ENCODE data around the gene SAXO2. TPM values are rescaled to one million over a fixed set of nuclear protein-coding genes. Genes with fewer than 3 reads are reported as not detected.
"Not testable (repeated sequence)": the region's sequence is repeated elsewhere in the genome, so short reads cannot be mapped to it uniquely, and the experiment has no call there.

SAXO2 gene
- total RNA-seq, 1 donor from 2014 or later = 2.0 TPM

DNA sequence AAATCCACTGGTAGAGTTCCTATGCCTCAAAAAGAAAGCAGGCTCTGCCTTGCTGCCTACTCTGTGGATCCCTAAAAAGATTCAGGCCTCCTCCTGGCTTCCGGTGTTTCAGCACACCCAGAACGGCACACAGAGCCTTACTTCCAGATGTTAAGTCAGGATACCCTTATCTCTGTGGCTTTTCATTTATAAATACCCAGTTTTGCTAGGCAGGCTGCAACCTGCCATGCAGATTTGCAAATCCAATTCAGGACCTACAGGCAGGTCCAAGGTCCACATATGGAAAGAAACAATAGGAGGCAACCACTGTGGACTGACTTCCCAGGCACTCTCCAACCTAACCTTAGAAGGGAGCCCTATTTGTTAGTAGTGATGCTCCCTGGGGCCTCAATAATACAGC lies 30.8 kb upstream of the SAXO2 start:
- H3K27me3 Mint-ChIP-seq (ENCODE audit: unreplicated experiment) = no peaks in the 10 kb centered on the region
- no peaks in the 10 kb centered on the region for H3K9me3 Mint-ChIP-seq (ENCODE audit: unreplicated experiment)
- TF ChIP-seq, protein P1, sequence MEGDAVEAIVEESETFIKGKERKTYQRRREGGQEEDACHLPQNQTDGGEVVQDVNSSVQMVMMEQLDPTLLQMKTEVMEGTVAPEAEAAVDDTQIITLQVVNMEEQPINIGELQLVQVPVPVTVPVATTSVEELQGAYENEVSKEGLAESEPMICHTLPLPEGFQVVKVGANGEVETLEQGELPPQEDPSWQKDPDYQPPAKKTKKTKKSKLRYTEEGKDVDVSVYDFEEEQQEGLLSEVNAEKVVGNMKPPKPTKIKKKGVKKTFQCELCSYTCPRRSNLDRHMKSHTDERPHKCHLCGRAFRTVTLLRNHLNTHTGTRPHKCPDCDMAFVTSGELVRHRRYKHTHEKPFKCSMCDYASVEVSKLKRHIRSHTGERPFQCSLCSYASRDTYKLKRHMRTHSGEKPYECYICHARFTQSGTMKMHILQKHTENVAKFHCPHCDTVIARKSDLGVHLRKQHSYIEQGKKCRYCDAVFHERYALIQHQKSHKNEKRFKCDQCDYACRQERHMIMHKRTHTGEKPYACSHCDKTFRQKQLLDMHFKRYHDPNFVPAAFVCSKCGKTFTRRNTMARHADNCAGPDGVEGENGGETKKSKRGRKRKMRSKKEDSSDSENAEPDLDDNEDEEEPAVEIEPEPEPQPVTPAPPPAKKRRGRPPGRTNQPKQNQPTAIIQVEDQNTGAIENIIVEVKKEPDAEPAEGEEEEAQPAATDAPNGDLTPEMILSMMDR (IDR thresholded peaks at IDR 0.05; ENCODE audit: unreplicated experiment) = no peak
- H3K36me3 Mint-ChIP-seq (ENCODE audit: low read depth, unreplicated experiment) = peaks cover under 1% of the 10 kb centered on the region
- no peaks in the 10 kb centered on the region for H3K4me1 Mint-ChIP-seq (ENCODE audit: unreplicated experiment)
- DNase-seq (ENCODE audit: low spot score) = no peak
- no peak overlapping the region for H3K27ac Mint-ChIP-seq (ENCODE audit: unreplicated experiment)
- no peak overlapping the region for H3K4me3 Mint-ChIP-seq (ENCODE audit: unreplicated experiment)

DNA sequence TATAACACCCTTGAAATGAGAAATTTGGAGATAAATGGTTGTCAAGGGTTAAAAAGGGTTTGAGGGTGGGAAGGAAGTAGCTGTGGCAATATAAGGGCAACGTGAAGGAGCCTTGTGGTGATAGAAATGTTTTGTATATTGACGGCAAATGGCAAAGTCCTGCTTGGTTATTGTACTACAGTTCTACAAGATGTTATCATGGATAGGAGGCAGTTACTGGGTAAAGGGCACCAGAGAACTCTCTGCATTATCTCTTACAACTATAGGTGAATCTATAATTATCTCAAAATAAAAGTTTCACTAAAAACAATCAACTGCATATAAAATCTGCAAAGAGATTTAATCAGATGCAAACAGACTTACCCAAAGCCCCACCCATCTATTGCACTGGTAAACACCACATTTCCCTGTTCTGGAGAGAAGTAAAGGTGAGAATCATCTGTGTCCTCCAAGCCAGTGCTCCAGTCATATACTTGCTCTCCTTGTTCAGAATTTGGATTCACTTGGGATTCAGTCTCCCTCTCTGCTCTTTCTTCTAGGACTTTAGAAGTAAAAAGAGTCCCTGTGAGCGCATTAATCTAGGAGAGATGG lies 24.6 kb upstream of the SAXO2 start:
- H3K27me3 Mint-ChIP-seq (ENCODE audit: unreplicated experiment); DNase-seq (ENCODE audit: low spot score); H3K4me3 Mint-ChIP-seq (ENCODE audit: unreplicated experiment); H3K4me1 Mint-ChIP-seq (ENCODE audit: unreplicated experiment); H3K27ac Mint-ChIP-seq (ENCODE audit: unreplicated experiment); H3K9me3 Mint-ChIP-seq (ENCODE audit: unreplicated experiment): not testable (repeated sequence)
- peaks cover 15% of the 10 kb centered on the region for H3K36me3 Mint-ChIP-seq (ENCODE audit: low read depth, unreplicated experiment)

DNA sequence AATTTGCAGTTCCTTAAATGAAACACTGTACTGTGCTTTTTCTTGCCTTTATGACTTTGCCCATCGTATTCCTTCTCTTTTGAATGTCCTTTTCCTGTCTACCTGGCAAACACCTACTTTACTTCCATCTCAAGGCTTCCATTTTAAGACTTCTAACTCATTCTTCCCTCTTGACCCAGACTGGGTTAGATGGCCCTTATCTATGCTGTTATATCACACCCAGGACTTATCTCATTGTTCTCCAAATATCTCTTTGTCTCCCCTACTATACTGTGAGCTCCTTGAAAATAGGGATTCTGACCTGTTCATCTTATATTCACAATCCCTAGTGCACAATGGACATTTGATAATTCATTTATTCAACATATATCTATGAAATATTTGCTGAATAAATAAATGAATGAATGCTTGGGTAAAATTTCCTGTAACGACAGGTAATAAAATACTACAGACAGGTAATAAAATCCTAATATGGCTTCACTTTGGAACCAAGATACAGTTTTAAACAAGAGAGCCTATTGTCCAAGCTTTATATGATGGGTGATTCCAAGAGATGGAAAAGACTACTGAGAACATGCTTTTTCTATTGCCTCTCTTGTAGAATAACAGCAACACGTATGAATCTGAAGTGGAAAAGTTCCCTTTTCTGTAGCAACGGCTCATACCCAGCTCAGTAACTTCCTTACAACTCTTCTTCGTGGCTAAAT lies 22.8 kb upstream of the SAXO2 start:
- DNase-seq (ENCODE audit: low spot score) = no peak
- peaks cover 15% of the 10 kb centered on the region for H3K36me3 Mint-ChIP-seq (ENCODE audit: low read depth, unreplicated experiment)
- H3K4me1 Mint-ChIP-seq (ENCODE audit: unreplicated experiment) = no peaks in the 10 kb centered on the region
- H3K27ac Mint-ChIP-seq (ENCODE audit: unreplicated experiment) = no peak overlapping the region
- H3K27me3 Mint-ChIP-seq (ENCODE audit: unreplicated experiment) = no peaks in the 10 kb centered on the region
- TF ChIP-seq, protein P1 (IDR thresholded peaks at IDR 0.05; ENCODE audit: unreplicated experiment) = no peak
- H3K9me3 Mint-ChIP-seq (ENCODE audit: unreplicated experiment) = no peaks in the 10 kb centered on the region
- no peak overlapping the region for H3K4me3 Mint-ChIP-seq (ENCODE audit: unreplicated experiment)

DNA sequence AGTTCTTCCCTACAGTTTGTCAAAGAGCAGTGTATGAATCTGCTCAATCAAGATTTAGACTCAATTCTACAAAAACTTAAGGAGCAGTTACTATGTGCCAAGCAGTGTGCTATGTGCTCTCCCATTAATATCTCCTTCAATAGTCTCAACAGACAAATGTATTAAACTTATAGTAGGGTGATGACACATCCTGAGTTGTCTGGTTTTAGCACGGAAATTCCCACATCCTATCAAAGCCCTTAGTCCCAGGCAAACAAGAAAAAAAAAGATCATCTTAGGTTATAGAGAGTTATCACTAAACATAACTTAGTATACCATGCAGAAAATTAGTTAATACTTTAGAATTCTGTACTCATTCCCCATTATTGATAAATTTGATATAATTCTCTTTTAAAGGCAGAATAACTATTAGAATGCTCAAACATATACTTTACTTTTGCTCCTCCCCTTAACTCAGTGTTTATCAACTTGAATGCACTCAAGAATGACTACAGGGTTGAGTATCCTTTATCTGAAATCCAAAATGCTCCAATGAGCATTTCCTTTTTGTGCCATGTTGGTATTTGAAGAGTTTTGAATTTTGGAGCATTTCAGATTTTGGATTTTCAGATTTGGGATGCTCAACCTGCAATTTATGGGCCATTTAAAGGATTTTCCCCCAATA lies 20.6 kb upstream of the SAXO2 start:
- H3K27me3 Mint-ChIP-seq (ENCODE audit: unreplicated experiment); DNase-seq (ENCODE audit: low spot score); H3K27ac Mint-ChIP-seq (ENCODE audit: unreplicated experiment); H3K4me1 Mint-ChIP-seq (ENCODE audit: unreplicated experiment); H3K9me3 Mint-ChIP-seq (ENCODE audit: unreplicated experiment); H3K4me3 Mint-ChIP-seq (ENCODE audit: unreplicated experiment): not testable (repeated sequence)
- peaks cover 22% of the 10 kb centered on the region for H3K36me3 Mint-ChIP-seq (ENCODE audit: low read depth, unreplicated experiment)

DNA sequence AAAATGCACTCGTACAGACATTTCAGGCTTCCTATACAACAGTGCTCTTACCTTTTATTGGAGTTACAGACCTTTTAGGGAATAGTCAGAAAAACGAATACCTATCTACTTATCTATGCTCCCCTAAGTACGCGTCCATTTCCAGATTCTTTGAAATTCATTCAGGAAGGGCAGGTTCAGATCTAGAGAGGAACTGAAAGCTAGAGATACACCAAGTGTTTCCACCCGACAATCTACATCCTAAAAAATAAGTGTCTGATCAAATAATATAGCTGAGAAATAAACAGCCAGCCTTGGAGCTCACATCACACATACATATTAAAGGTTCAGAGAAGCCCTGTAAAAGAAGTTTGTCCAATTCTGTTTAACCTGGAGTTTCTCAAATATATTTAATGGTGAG lies 19.0 kb upstream of the SAXO2 start:
- not testable (repeated sequence) for H3K9me3 Mint-ChIP-seq (ENCODE audit: unreplicated experiment); H3K27ac Mint-ChIP-seq (ENCODE audit: unreplicated experiment); H3K4me1 Mint-ChIP-seq (ENCODE audit: unreplicated experiment); H3K27me3 Mint-ChIP-seq (ENCODE audit: unreplicated experiment); H3K4me3 Mint-ChIP-seq (ENCODE audit: unreplicated experiment); DNase-seq (ENCODE audit: low spot score)
- H3K36me3 Mint-ChIP-seq (ENCODE audit: low read depth, unreplicated experiment) = peaks cover 22% of the 10 kb centered on the region

DNA sequence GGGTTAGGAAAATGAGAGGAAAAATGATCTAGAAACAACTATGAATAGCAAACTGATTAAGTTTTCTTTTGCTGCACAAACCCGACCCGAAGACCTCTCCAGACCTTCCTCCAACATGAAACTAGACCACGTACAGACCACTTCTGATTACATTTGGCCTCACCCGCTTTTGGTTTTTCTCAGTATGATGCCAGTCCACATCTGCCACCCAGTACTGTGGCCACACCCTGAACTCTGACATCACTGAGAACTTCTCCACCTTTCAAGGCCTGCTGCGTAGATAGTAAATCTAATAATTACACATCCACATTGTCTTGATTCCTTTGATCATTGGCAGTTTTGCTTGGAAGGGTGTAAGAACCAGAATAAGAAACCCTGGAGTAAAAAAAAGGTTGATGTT lies 16.7 kb upstream of the SAXO2 start:
- not testable (repeated sequence) for H3K4me1 Mint-ChIP-seq (ENCODE audit: unreplicated experiment); DNase-seq (ENCODE audit: low spot score); H3K36me3 Mint-ChIP-seq (ENCODE audit: low read depth, unreplicated experiment); H3K9me3 Mint-ChIP-seq (ENCODE audit: unreplicated experiment); H3K4me3 Mint-ChIP-seq (ENCODE audit: unreplicated experiment); H3K27ac Mint-ChIP-seq (ENCODE audit: unreplicated experiment); H3K27me3 Mint-ChIP-seq (ENCODE audit: unreplicated experiment)

DNA sequence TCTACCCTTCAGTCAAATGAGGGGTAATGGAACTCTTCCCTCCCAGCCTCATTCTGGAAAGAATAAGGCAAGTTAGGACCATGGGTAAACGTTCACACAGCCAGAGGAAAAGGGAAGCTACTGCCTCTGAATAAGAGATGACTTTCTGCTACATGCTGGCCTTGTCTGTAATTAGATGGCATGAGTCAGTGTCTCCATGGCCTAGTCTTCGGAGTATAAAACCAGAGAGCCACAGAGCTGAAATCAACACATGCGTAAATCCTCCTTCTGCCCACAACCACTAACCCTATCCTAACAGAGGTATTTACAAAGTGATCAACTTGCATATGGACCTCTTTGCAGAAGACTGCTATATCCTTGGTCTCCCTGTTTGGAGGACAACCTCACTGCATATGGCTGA lies 14.4 kb upstream of the SAXO2 start:
- H3K9me3 Mint-ChIP-seq (ENCODE audit: unreplicated experiment); H3K36me3 Mint-ChIP-seq (ENCODE audit: low read depth, unreplicated experiment); H3K4me1 Mint-ChIP-seq (ENCODE audit: unreplicated experiment); H3K27ac Mint-ChIP-seq (ENCODE audit: unreplicated experiment); H3K4me3 Mint-ChIP-seq (ENCODE audit: unreplicated experiment); H3K27me3 Mint-ChIP-seq (ENCODE audit: unreplicated experiment); DNase-seq (ENCODE audit: low spot score): not testable (repeated sequence)

DNA sequence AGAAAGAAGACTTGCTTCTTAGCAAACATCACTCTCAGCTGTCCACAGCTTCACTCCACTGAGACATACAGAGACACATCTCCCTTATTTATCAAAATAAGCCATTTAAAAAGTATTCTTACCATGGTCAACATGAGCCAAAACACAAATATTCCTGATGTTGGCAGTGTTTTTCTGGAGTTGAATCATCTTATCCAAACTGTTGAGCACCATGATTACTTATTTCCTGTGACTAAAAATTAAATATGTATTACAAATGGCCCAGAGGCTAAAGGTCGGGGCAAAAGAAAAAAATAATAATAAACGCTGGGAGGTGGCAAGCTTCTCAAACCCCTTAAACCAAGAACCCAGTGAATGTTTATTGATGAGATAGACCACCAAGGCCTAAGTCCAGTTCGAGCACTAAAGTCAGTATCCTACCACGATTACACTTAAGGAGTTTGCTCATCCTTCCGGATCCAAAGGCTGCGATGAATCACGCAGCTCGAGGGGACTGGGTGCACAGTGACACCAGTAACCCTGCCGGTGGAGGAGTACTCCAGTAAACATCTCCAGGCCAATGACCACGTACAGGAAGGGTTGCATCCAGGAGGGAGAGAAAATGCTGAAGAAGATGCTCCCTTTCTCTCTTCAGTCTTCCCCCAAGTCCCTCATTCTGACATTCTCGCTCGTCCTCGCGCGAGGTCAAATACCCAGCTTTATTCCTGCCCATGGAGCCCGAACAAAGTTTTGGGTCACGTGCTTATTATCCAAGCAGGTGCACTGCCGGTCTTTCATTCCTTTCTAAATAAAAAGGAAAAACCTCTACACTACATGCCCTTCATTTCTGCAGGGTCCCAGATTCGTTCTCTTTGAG lies 824 bp upstream of the SAXO2 start:
- H3K9me3 Mint-ChIP-seq (ENCODE audit: unreplicated experiment); H3K36me3 Mint-ChIP-seq (ENCODE audit: low read depth, unreplicated experiment); H3K27me3 Mint-ChIP-seq (ENCODE audit: unreplicated experiment); DNase-seq (ENCODE audit: low spot score): not testable (repeated sequence)
- Mint-ChIP-seq H3K27ac (ENCODE audit: unreplicated experiment) (peak overlapping the region; percentile 78), H3K4me1 (ENCODE audit: unreplicated experiment) (peaks cover 12% of the 10 kb centered on the region), H3K4me3 (ENCODE audit: unreplicated experiment) (peak overlapping the region; percentile 95)

All from endothelial cell (in vitro differentiated cells).